ENCODE results near the gene CLDN10.

CLDN10 gene

DNA sequence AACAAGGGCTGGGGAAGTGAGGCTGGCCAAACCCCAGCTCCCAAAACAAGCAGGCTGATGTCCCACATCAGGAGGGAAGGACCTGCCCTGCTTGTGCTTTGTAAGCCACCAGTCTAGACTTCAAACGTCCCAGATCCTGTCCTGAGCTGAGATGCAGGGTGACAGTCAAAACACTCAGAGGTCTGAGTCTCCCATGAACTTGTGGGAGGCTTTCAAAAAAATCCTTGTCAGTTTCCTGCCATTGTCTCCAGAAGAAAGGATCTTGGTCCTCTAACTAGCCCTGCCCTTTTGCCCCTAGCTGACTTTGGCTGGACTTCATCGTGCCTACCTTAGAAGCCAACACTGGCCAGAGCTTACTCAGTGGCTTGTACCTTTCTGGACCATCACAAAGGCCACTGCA lies 48.7 kb downstream of the CLDN10 start:
- DNase-seq = no peak

DNA sequence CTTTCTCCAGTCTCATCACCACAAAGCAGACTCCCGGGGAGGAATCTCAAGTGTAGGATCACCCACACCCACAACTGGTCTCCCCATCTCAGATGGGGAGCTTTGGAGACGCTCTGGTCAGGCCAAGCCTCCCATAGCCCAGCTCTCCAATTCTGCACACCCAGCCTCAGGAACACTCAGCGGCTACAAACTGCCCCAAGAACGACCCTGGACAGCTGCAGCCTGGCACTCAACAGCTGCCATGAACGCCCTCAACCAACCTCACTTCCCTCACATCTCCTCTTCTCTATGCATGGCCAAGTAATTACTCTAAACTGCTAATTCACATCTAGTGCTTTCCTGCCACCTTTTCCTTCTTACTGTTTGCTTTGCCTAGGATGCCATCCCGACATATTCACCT lies 49.4 kb downstream of the CLDN10 start:
- DNase-seq = no peak

DNA sequence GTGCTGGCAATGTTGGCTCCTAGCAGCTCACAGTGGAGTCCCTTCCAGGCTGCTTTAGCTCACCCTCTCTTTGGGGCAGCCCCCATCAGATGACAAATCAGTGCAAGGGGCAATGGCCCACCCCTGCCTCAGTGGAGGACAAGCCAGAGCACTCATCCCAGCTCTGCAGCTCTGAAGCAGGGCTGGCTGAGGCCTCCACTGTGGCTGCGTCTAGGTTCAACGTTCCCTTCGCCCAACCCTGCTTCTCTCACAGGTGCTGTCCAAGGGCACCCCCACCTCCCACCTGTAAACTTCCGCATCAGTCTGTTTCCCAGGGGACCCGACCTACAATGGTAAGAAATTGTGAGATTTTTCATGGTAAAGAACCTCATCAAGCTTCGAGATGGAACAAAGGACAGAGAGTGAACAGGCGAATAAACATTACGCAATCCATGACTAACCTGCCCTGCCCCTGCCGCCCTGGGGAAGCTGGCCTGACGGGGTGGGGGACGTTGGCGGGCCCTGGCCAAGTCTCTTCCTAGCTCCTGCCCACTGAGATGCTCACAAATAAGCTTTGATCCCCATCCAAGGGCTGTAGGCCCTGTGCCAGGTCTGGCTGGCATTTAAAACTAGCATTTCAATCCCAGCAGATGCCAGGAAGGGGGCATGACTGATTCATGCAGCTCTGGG lies 51.5 kb downstream of the CLDN10 start:
- peak in 15 of 51 donors; percentile 1 to 53 (median 20) for DNase-seq

DNA sequence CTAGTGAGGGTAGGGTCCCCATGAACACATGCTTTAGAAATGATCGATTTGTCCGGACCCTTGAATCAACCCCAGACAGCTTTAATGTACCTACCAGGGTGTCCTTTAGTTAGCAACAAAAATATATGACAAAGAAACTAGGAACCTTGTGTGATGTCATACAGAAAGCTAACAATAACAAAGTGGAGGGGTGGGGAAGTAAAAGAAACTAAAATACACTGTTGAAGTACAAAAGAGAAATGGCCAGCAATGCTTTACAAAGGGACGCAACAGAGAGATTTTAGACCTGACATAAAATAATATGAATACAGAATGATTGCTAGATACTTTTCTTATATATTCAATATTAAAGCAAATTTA lies 52.0 kb downstream of the CLDN10 start:
- no peak for DNase-seq

DNA sequence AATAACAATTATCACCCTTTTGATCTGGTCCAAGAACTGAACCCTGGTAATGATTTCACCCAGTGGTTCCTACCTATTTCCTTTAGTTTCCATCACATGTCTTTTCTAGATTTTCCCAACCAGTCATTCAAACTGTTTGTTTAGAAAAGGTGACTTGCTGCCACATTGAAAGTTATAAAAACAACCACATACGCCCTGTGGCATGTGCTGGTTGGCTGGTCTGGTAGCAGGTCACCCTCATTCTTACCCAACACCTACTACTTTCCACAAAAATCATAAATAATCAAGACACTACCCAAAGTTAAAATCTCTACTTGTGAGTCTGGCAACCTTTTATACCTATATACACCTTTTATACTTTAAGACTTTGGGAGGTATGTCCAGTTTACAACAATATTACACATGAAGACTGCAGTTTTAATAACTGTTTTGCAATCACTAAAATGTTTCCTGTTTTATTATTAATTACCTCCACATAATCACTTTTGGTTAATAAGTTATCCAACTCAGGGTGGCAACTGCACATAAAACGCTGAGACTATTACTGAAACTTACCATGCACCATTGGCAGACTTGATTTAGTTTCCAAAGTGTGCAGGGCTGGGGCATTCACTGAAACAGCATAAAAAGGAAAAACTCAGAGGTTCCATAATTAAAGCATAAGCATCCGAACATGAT lies 53.1 kb downstream of the CLDN10 start:
- DNase-seq = no peak

DNA sequence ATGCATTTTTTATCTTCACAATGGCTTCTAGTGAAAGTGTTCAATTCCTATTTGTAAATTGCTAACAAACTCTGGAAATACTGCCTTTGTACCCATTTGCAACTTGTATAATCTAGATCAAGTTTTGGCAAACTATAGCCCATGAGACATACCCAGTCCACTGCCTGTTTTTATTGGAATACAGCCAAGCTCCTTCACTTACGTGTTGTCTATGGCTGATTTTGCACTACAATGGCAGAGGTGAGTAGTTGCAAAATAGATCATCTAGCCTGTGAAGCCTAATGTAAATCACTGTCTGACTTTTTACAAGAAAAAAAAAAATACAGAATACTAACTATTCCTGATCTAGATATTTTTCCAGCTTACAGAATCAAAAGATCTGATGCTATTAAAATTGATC lies 54.8 kb downstream of the CLDN10 start:
- no peak for DNase-seq

DNA sequence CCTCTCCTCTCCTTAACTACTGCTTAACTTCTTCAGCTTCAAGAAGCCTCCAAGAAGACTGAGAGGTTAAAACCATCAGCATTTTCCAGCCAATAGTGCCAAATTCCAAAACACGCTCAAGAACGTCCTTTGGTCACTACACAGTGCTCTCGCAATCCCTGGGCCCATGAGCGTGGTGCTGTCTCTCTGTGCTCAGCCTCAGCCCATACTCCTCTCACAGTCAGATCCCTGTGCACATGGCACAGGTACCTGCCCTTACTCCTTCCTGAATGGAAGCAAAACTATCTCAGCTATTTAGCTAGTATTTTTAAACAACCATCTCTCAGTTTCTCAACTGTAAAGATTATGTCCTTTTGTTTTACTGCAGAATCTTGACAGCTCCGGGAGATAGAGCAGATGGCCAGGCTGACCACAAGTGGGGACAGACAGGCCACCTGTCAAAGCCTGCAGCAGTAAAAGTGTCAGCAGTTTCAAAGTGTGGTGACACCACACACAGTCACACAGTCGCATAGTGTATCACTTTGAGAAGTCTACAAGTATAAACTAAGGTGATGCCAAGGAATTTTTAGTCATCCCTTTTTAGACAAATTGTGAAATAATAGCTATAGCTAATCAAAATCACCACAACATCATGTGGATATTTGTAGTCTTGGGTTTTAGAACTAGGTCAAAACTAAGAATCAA lies 56.3 kb downstream of the CLDN10 start:
- DNase-seq = no peak

DNA sequence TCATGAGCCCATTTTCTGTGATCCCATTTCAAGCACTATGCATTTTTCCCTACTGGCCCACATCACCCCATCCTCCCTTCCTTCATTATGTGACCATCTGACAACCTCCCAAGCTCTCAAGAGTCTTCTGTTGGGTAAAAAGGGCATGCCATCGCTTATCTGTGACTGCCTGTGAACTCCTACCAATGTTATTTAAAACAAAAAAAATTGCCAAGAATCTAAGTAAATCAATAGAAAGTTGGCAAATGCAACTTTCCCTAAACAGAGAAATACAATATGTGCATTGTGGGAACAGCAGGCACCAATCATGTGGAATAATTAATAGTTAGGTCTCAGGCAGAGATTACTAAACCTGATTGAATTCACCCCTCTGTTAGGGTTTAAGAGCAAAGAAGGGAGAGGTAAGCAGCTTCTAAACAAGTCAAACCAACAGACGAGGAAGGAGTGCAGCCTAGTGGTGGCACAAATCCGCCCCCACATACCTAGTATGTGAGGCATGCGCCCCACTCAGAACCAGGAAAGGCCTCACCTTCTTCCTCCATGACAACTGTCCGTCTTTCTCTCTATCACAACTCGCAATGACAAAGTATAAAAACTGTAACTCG lies 62.2 kb downstream of the CLDN10 start:
- no peak for DNase-seq

DNA sequence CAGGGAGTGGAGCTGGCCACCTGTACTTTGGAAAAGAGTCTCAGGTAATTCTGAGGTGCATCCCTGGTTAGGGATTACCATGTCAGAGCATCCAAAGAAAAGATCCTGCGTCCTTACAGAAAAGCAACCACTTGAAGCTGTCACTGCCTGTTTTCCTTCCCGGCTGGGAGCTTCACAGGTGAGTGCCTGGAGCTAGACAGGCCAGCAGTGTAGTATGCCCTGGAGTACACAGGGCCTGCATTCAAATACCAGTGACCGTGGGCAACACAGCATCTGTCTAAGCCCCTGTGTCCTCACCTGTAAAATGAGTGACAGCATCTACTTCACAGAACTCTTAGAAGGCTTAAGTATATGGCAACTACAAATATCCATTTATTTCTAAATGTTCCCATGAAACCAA lies 63.0 kb downstream of the CLDN10 start:
- DNase-seq = no peak

DNA sequence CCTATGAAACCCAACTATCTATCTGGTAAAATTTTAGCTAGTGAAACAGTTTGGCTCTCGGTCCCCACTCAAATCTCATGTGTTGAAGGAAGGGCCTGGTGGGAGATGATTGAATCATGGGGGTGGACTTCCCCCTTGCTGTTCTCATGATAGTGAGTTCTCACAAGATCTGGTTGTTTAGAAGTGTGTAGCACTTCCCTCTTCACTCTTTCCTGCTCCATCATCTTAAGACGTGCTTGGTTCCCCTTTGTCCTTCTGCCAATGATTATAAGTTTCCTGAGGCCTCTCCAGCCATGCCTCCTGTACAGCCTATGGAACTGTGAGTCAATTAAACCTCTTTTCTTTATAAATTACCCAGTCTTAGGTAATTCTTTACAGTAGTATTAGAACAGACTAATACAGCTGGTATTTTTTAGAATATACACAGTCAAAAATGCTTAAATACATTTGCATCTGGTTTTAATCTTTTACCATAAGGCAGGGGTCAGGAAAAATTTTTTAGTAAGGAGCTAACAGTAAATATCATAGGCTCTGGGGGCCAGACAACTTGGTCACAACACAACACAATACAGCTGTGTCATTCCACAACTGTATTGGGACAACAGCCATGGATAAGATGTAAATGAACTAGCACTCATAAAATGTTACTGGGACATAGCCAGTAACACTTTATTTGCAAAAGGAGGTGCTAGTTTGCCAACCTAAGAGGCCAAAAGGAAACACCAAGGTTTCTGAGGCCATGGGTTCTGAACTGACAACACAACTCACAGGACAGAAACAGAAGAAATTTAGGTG lies 67.7 kb downstream of the CLDN10 start:
- no peak for DNase-seq

DNA sequence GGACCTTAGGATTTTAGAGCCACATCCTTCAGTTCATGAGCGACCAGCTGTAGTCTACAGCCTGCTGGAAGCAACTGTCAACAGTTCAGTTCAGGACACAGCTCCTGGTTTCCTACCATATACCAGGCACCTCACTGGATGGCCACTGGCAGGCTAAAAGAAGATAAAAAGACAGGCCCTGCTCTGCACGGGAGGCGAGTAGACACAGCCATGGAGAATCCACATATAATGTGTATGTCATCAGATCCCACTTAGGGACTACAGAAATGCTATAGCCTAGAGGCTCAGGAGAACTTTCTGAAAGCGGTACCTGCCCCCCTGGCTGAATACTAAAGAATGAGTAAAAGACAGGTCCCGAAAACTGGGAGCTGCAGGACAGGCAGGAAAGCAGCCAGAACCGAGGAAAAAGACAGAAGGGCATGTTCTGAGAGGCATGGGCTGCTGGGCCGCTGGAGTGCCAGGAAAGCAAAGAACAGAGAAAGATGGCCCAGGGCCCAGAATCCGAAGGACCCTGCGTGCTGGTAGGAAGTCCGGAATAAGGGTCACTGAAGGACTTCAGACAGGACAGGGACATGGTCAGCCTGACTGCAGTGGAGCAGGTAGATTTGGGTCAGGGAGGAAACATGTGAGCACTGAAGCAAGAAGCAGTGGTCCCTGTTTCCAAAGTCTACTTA lies 68.4 kb downstream of the CLDN10 start:
- DNase-seq = peak in 32 of 51 donors; percentile 4 to 70 (median 32)

DNA sequence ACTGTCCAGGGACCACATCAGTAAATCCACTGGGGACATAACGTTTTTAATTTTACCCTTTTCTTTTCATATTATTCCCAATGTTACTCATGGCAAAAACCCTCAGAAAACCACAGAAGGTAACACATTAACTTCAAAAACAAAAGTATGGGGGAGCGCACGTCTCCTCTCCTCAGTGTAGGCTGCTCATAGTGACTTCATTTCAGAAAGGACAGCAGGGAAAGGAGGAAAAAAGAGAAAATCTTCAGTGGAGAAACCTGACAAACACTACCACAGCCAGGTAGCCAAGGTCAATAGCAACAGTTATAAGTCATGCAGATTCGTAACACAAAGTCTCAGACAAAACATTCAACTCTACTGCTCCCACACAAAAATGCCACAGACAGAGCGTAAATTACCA lies 70.6 kb downstream of the CLDN10 start:
- no peak for DNase-seq

DNA sequence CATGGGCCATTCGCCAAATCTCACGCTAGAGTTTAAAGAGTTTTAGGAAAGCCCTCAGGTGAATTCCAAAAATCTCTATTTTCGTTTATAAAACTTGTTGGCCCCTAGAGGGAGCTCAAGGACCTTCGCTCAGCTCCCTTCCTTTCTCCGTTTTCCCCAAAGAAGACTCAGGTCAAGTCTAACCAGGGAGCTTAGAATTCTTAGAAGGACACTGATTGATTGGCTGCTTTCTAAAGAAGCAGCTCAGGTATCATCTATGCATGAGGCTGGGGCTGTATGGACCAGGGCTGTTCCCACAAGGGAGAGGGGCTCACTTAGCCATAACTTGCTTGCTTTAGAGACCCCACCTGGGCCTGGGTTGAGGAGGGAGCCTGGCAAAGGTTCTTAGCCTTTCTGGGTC lies 71.5 kb downstream of the CLDN10 start:
- DNase-seq = peak in 7 of 51 donors; percentile 2 to 20 (median 7)

DNA sequence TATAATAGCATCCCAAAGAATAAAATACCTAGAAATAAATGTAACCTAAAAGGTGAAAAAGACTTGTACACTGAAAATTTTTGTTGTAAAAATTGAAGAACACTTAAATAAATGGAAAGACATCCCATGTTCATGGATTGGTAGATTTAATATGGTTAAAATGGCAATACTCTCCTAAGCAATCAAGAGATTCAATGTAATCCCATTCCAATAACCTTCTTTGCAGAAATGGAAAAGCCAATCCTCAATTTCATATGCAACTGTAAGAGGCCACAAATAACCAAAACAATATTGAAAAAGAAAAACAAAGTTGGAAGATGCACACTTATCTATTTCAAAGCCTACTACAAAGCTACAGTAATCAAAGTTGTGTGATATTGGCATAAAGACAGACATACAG lies 74.2 kb downstream of the CLDN10 start:
- no peak for DNase-seq

DNA sequence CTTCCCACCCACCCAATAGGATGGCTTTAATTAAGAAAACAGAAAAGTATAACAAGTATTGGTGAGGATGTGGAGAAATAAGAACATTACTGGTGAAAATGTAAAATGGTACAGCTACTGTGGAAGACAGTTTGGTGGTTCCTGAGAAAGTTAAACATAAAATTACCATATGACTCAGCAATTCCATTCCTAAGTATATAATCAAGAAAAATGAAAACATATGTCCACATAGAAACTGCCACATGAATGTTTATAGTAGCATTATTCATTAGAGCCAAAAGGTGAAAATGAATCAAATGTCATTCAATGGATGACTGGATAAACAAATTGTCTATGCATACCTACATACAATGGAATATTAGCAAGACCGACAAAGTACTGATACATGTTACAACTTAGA lies 75.1 kb downstream of the CLDN10 start:
- no peak for DNase-seq

DNA sequence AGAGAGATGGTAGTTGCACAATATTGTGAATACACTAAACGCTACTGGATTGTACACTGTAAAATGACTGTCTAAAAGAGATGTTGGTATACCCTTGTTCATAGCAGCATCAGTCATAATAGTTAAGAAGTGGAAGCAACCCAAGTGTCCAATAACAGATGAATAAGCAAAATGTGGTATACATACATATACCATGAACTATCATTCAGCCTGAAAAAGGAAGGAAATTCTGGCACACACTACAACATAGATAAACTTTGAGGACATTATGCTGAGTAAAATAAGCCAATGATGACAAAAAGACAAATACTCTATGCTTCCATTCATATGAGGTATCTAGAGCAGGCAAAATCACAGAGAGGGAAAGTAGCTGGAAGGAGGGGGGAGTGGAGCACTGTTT lies 76.0 kb downstream of the CLDN10 start:
- no peak for DNase-seq

DNA sequence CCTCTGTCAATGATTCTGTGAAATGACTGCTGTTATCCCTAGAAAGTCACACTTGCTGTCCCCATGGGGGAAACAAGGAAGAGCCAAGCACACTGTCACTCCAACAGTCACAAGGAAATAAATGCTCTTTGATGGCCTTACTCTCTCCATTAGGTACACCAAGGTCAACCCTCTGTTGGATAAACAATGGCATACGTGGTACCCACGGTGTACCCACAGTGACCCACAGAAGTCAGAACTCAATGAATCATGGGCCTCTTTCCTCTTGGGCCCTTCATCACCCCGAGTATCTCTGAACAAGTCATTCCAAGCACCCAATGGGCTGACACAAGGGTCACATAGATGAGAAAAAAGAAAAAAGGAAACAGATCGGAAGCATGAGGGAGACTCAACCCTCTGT lies 76.6 kb downstream of the CLDN10 start:
- no peak for DNase-seq
